VCaP (cell line): ENCODE data around the gene POLD4.

Experiments
- H3K27ac ChIP-seq: fragments of 450-650 bp; 2 replicates; pipeline ENCODE4 v1.5.1; 2017
- TF ChIP-seq, protein P1 (sequence below): fragments of 450-650 bp; conservative IDR thresholded peaks from 2 replicates; pipeline ENCODE4 v1.5.1; 2017; ENCODE audit warnings: mild to moderate bottlenecking, moderate library complexity

Gene POLD4

DNA sequence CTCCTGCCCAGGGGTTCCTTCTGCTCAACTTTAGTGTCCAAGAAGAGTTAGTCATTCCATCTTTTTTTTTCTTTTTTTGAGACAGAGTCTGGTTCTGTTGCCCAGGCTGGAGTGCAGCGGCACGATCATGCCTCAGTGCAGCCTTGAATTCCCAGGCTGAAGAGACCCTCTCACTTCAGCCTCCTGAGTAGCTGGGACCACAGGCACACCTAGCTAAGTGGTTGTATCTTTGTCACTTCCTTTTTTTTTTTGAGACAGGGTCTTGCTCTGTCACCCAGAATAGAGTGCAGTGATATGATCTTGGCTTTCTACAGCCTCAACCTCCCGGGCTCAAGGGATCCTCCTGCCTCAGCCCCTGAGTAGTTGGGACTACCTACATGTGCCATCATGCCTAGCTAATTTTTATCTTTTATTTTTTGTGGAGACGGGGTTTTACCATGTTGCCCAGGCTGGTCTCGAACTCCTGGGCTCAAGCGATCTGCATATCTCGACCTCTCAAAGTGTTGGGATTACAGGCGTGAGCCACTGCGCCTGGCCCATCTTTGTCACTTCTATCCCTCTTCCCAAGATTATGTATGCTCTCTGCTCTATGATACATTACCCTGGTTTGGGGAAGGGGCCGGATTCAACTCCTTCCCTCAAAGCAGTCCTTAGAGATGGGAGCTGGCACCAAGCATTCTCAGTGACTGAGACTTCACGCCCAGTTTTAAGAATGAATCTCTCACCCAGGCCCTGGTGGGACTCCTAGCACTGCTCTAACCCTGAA, 40.0 kb downstream of the POLD4 start:
- TF ChIP-seq, protein P1, sequence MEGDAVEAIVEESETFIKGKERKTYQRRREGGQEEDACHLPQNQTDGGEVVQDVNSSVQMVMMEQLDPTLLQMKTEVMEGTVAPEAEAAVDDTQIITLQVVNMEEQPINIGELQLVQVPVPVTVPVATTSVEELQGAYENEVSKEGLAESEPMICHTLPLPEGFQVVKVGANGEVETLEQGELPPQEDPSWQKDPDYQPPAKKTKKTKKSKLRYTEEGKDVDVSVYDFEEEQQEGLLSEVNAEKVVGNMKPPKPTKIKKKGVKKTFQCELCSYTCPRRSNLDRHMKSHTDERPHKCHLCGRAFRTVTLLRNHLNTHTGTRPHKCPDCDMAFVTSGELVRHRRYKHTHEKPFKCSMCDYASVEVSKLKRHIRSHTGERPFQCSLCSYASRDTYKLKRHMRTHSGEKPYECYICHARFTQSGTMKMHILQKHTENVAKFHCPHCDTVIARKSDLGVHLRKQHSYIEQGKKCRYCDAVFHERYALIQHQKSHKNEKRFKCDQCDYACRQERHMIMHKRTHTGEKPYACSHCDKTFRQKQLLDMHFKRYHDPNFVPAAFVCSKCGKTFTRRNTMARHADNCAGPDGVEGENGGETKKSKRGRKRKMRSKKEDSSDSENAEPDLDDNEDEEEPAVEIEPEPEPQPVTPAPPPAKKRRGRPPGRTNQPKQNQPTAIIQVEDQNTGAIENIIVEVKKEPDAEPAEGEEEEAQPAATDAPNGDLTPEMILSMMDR, result no peak
- peak overlapping the region; percentile 90 for H3K27ac ChIP-seq

DNA sequence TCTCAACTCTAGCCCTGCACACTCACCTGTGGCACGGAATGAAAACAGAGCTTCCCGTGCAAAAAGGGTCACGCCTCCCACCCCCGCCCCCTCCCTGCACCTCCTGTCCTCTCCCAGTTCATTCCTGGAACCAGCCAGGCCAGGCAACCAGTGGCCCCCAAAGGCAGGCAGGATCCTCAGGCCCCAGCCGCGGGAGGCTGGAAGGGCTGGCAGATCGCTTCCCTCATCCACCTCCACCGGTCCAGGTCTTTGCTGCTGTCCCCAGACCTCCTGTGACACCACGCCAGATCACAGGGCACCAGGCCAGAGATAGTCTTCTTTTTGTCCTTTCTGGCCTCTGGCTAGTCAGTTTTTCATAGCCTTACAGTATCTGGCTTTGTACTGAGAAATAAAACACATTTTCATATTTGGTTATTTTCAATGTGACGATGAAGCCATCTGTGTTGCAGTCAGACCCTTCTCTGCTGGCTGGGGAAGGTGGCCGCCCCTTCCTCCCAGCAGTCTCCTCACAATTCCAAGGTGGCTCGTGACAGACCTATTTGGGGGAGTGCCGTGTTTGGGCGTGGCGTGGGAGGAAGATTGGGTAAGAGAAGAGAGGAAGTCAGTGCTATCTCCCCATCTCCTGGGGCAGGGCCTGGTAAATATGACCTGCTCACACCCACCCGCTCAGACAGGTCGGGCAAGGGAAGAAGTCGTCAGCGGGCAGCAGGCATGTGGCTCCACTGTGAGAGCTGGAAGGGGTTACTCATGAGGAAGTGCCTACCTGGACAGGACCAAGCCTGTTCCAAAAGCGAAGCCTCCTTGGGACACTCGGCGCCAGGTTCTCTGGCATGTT, 40.9 kb downstream of the POLD4 start:
- peak overlapping the region; percentile 90 for H3K27ac ChIP-seq
- TF ChIP-seq, protein P1, result no peak

DNA sequence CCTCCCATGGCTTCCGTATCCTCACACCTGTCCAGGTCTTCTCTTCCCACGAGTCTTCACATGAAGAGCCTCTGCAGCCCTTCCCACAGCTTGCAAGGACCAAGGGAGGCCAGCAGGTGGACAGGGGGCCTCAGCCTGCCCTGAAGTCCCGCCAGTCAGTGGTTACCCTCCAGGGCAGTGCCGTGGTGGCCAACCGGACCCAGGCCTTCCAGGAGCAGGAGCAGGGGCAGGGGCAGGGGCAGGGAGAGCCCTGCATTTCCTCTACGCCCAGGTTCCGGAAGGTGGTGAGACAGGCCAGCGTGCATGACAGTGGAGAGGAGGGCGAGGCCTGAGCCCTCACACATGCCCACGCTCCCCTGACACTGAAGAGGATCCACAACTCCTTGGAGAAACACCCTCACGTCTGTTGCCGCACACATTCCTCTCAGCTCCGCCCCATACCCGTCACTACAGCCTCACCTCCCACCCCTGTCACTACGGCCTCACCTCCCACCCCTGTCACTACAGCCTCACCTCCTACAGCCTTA, 41.7 kb downstream of the POLD4 start:
- H3K27ac ChIP-seq, result peak overlapping the region; percentile 90
- TF ChIP-seq, protein P1, result peak; percentile 40

DNA sequence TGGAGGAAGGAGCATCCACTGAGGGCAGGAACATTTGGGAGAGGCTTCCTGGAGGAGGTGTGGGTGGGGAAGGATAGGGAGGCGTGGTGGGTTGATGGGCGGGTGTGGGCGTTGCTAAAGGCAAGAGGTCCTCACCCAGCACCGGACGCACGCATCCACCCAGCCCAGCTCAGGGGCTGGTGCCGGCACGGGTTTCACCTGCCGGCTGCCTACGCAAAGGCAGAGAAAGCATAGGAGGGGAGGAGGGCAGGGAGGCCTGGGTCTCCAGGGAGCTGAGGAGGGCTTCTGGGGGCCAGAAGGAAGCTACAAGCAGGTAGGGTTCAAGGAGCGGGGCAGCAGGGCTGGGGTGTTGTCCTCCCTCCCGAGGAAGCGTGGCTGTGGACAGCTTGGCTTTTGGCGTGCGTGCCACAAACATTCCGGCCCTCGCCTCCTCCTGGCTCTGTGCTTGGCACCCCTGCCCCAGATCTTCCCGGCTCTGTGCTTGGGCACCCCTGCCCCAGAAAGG, 42.2 kb downstream of the POLD4 start:
- H3K27ac ChIP-seq, result peak overlapping the region; percentile 90
- TF ChIP-seq, protein P1, result no peak

DNA sequence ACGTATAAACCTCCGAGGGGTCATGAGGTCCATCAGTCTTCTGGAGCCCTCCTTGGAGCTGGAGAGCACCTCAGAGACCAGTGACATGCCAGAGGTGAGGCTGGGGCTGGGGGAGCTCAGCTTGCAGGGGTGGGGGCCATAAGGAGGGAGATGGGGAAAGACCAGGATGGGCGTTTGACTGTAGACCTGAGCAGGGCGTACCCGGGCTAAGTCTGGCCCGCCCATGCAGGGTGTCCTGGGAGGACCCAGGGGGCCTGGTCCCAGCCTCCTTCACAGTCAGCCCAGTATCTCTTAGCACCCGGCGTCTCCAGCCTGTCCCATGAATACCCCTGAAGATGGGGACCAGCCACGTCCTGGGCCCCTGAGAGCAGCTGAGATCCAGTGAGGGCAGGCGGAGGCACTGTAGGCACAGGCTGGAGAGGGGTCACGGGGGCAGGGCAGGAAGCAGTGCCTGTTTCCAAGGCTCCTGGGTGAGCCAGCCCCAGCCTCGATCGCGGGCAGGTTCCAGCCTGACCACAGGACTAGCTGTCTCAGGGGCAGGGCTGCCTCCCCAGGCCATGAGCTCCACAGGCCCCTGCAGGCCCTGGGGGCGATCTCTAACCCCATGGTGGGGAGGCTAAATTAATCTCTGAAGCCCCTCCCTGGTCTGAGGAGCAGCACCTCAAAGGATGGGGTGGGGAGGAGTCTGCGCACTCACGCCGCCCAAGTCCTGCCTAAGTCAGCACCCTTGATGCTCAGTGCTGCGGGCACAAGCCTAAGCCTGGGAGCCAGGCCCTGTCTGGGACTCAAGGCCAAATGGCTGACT, 42.9 kb downstream of the POLD4 start:
- H3K27ac ChIP-seq, result peak overlapping the region; percentile 90

DNA sequence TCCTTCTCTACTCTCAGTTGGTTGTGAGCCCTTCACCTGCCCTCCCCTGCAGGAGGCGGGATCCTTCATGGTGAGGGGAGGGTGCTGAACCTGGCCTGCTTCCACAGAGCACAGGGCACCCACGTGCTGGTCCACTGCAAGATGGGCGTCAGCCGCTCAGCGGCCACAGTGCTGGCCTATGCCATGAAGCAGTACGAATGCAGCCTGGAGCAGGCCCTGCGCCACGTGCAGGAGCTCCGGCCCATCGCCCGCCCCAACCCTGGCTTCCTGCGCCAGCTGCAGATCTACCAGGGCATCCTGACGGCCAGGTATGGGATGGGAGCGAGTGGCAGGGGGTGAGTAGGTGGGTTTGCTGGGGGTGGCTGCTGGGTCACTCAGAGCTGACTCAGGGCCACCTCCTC, 43.7 kb downstream of the POLD4 start:
- H3K27ac ChIP-seq, result peak overlapping the region; percentile 90
- TF ChIP-seq, protein P1, result no peak

More for the DNA sequence above, 42.9 kb downstream of the POLD4 start:
- TF ChIP-seq, protein P1, result no peak
